GM19467 (cell line): ENCODE data around the gene SH3PXD2B.

Source experiments
- ATAC-seq: cut with Tn5 transposase; IDR thresholded peaks from one replicate; pipeline ENCODE4 v1.9.1; 2021; ENCODE audit warnings: mild to moderate bottlenecking, moderate library complexity; ENCODE audit not compliant: unreplicated experiment

The SH3PXD2B gene

DNA sequence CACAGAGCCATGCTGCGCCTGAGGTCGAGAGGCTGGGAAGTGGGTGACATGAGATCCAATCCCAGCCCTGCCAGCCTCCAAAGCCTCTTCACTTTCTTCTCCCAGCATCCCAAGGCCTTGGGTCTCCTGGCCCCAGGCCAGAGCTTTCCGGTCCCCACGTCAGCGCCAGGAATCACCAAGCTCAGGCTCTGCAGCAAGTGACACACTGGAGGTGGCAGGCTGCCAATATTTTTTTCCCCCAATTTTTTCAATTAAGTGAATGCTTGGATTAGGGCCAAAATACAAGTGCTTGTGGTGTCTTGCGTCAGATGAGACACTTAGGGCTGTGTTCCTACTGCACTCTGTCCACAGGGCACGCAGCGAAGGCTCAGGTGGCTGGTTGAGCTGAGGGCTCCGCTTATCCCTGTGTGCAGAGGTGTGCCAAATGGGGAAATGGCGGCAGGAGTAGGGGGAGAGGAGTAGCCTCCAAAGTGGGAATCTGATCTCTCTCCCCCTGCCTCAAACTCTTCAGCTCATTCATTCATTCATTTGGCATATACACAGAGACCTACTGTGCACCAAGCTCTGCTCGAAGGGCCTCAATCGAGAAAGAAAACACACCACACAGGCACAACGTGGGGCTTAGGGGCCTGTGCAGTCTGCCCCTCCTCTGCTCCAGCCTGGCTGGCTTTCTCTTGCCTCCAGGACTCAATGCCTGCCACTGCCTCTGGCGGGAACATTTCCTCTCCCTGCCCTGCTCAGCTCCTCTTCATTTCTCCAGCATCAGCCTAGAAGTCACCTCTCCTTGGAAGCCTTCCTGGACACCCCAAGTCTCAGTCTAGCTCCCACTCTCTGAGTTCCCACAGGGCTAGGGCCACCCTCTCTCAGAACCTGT is 16.6 kb downstream of the SH3PXD2B start:
- no peak for ATAC-seq

DNA sequence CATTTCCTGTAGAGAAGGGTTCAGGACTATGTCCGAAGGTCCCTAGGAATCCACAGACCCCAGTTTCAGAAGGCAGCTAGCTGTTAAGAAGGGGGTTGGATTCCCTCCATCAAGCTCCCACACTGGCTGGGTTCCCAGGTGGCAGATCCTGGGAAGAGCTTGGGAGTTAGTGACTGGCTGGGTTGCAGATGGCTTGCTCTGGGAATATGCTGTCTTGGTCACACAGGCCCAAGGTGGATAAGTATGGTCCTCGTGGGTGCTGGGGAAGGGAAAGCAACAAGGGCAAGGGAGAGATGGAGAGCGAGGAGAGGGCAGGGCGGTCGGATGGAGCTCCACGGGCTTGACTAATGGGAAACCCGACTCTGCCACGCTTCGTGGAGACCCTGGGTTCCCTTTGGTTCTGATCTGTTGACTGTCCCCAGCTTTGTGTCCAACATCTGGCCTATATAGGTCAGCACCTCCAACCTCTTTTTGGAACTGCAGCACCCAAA is 17.4 kb downstream of the SH3PXD2B start:
- ATAC-seq = no peak

DNA sequence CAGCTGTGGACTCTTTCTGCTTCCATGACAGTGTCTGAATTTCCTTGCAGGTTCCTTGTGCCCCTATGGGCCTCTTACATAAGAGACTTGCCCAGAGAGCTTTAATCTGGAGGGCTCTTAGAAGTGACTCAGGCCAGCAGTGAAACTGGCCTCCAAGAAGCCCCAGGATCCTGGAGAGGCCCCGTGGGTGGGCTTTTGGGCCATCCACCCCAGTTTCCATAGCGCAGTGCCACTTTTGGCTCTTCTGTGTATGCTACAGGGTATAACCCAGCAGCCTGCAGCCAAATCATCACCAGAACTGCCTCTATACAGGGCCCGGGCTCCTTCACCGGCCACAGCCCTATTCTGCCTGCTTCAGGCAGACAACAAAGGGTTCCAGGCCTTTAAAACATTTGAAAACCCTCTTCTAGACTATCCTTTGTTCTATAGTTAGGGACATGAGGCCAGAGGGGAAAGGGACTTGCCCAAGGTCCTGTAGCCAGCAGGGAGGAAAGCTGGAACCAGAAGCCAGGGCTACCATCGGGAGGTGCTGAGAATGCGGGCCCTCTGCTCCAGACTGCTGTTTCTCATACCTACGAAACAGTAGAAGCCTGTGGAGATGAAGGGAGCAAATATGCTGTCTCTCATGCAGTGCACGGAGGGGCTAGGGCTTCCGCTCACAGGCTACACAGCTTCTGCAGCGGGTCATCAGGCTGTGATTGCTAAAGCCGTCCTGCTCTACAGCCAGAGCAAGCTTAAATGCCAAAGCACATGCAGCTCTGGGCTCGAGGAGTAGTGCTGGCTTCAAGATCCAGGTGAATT is 18.0 kb downstream of the SH3PXD2B start:
- no peak for ATAC-seq

DNA sequence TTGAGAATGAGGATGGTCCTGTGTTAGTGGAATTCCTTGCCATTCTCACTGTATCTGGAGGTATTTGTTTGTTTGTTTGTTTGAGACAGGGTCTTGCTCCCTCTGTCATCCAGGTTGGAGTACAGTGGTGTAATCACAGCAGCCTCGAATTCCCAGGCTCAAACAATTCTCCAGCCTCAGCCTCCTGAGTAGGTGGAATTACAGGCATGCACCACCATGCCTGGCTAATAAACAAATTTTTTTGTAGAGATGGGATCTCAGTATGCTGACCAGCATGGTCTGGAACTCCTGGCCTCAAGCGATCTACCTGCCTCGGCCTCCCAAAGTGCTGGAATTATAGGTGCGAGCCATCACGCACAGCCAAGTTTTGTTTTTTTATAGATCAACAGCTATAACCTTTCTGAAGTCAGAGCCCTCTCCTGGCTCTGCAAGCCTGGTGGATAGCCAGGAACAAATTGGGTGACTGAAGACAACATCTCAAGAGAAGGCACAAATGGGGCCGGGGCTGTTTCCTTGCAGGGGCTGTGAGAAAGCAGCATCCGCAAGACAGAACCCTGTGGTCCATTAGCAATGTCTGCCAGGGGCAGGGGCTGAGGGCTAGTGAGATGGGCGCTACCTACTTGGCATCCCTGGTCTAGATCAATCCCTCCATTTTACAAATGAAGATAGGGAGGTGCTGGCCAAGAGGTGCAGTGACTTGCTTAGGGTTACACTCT is 18.8 kb downstream of the SH3PXD2B start:
- no peak for ATAC-seq

GRCh38 chr5:172434251-172434650 is 20.1 kb downstream of the SH3PXD2B start:
- ATAC-seq = no peak

DNA sequence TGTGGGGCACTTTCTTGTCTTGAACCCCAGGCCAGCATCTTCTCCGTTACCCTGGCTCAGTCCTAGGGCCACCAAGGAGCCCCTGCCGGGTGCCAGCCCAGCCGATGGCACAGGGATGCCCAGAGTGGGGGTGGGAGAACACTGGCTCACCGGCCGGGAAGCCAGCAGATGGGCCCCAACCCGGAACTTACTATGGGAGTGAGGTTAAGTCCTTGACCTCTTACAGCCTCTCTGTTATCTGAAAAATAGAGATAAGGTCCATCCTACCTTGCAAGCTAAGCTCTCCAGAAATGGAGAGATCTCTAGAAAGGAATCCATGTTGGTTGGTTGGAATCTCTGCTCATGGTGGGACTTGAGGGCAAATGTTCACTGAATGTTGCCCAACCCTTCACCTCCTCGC is 20.8 kb downstream of the SH3PXD2B start:
- no peak for ATAC-seq

DNA sequence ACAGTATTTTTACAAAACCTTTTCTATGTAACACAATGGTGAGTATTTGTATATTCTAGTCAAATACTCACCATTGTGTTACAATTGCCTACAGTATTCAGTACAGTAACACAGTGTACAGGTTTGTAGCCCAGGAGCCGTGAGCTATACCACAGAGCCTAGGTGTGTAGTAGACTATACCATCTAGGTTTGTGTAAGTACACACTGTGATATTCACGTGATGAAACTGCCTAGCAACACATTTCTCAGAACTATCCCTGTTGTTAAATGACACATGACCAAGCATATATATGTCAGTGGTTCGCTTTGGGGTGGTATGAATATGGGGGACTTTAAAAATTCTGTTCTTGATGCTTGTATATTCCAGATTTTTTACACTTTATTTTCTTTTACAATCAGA is 21.3 kb downstream of the SH3PXD2B start:
- ATAC-seq = no peak

DNA sequence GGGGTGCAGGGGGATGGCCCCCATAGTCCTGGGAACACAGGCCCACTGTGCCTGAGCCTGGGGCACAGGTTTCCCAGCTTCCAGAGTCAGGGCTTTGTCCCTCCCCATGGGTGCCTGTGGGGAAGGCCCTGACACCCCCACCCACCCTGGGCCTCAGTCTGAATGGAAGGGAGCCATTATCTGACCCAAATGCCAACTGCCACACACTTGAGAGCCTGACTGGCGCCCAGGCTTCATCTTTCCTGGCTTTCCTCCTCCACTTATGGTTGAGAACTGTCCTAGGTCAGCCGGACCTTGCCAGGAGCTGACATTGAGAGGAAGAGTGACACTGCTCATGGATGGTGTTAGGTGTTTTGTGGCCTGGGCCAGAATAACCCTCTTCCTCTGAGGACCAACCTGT is 24.0 kb downstream of the SH3PXD2B start:
- ATAC-seq = no peak

DNA sequence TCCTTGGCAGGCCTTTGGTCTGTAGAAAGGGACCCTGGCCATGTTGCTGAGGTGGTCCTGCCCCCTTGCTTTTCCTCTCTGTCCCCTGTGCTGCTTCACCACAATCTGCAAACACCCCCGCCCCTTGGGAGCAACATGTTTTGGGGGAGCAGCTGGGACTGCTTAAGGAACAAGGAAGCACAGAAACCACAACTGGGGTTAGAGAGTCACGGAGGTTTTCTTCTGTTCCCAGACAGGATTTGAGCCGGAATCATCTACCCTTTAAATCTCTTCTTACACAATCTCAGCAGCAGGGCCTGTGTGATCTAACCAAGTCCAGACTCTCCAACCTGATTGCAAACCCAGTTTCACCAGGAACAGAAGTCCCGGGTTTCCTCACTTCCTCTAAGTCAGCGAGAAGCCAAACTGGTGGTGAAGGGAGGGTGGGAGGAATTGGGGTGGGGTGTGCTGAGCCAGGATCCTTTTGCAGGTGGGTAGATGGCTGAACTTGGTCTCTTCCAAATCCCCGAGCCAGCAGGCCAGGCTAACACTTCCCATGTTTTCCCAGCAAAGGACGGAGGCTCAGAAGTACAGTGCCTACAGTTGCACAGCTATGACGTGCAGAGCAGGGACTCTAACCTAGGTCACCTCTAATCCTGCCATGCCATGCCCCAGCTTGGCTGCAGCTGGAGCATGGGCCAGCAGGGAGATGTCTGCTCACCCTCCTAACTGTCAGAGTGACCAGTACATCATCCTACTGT is 25.0 kb downstream of the SH3PXD2B start:
- ATAC-seq = no peak

DNA sequence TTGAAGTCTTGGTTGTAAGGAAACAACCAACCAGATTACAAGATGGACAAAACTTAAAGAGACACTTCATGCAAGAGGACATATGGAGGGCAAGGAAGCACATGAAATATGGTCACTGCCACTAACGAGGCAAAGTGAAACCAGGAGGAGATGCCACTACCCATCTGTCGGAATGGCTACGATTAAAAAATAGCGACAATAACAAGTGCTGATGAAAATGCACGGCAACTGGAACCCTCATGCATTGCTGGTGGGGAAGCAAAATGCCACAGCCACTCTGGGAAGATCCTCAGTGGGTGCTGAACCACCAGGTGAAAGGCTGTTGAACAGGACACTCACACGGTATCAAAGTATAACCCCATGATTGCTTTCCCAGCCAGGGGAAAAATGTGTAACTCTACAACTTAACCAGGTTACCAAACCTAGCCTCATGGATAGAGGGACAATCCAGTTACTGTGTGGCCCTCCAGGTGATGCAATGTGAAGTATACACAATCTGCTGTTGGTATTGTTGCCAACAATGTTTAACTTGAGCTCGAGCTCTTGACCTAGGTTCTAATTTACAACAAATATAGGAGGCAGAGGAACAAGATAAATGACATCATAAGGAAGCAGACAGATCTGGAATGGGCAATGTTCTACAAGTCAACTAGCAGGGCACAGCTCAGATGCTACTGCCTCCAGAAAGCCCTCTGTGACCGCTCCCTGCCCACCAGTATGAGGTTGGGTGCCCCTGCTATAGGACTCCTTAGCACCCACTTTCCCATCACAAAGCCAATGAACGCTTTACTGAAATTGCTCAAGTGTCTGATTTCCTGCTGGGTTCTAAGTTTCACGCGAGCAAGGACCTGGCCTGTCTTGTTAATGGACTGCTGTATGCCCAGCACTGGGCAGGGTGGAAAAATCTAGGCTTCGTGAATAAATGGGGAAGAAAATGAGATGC is 25.8 kb downstream of the SH3PXD2B start:
- no peak for ATAC-seq

- no peak for ATAC-seq
Observed at GRCh38 chr5:172427202-172427601, 27.1 kb downstream of the SH3PXD2B start.

DNA sequence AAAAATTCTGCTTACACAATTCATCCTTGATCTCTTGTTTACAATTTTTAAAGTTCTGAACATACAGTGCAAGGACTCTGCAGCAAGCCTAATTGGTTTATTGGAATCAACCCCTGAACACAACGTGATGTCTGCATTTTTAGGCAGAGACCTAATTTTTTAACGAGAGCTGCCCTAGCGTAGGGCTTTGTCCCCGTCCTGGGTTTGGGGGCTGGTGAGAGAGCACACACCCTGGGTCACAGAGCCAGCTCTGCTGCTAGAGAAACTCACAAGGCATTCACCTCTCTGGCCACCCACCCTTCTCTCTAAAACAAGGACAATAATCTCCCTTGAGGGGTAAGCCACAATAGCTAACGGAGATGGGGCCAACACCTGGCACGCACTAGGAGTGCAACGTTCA is 28.2 kb downstream of the SH3PXD2B start:
- ATAC-seq = no peak

- ATAC-seq = no peak
Observed at GRCh38 chr5:172425402-172425801, 28.9 kb downstream of the SH3PXD2B start.

DNA sequence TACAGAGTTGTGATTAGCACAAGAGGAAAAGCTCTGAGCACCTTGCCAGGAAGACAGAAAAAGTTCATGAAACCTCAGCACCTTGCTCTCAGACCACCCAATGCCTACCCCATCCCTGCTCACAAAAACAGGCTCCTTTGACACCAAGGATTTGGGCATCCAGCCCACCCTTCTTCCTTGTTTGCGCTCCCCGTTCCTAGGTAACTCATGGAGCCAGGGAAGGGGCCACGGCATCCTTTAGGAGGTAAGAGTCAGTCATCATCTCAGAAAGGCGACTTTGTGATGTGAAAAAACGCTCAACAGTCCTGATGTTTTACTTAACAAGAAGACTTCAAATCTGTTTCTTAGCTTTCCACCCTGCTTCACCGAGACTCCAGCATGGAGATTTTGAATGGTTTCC is 29.5 kb downstream of the SH3PXD2B start:
- no peak for ATAC-seq

DNA sequence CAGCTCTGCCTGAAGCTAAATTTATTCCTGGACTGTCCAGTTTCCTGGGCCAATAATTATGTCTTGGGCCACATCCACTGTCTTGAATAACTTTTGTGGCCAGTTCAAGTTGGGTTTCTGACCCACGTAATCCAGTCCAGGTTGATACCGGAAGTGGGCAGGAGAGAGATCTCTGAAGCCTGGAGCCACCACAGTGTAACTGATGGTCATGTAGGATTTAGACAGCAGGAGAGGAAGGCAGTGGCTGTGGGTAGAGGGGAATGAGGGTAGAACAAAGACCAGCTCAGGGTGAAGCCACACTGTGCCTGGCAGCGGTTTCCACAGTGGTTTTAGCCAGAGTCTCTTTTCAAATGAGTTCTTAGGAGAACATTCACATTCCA is 30.2 kb downstream of the SH3PXD2B start:
- no peak for ATAC-seq

- no peak for ATAC-seq
Observed at GRCh38 chr5:172423379-172424110, 30.8 kb downstream of the SH3PXD2B start.

GRCh38 chr5:172422255-172422654 is 32.1 kb downstream of the SH3PXD2B start:
- no peak for ATAC-seq

GRCh38 chr5:172421020-172421419 is 33.3 kb downstream of the SH3PXD2B start:
- no peak for ATAC-seq
